GM19025 (cell line): Measurements from ENCODE around the gene SOX11.

ENCODE experiments used
- ATAC-seq: cut with Tn5 transposase; IDR thresholded peaks from one replicate; pipeline ENCODE4 v1.9.1; 2021; ENCODE audit warnings: mild to moderate bottlenecking, low read depth, moderate library complexity; ENCODE audit not compliant: unreplicated experiment

SOX11 gene

GRCh38 chr2:5691221-5691984 lies 781 bp upstream of the SOX11 start:
- no peak for ATAC-seq

DNA sequence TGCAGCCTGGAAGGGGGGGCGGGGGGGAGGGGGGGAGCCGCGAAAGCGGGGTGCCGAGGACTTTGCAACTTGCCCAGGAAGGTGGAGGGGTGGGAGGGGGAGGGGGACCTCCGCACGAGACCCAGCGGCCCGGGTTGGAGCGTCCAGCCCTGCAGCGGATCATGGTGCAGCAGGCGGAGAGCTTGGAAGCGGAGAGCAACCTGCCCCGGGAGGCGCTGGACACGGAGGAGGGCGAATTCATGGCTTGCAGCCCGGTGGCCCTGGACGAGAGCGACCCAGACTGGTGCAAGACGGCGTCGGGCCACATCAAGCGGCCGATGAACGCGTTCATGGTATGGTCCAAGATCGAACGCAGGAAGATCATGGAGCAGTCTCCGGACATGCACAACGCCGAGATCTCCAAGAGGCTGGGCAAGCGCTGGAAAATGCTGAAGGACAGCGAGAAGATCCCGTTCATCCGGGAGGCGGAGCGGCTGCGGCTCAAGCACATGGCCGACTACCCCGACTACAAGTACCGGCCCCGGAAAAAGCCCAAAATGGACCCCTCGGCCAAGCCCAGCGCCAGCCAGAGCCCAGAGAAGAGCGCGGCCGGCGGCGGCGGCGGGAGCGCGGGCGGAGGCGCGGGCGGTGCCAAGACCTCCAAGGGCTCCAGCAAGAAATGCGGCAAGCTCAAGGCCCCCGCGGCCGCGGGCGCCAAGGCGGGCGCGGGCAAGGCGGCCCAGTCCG lies 540 bp downstream of the SOX11 start:
- no peak for ATAC-seq

- ATAC-seq, result no peak
Measured at GRCh38 chr2:5693287-5694201, 1.4 kb downstream of the SOX11 start.

DNA sequence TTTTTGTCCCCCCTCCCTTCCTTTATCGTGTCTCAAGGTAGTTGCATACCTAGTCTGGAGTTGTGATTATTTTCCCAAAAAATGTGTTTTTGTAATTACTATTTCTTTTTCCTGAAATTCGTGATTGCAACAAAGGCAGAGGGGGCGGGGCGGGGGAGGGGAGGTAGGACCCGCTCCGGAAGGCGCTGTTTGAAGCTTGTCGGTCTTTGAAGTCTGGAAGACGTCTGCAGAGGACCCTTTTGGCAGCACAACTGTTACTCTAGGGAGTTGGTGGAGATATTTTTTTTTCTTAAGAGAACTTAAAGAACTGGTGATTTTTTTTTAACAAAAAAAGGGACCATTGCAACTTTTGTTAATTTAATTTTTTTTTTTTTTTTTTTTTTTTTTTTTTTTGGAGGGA lies 2.1 kb downstream of the SOX11 start:
- no peak for ATAC-seq

DNA sequence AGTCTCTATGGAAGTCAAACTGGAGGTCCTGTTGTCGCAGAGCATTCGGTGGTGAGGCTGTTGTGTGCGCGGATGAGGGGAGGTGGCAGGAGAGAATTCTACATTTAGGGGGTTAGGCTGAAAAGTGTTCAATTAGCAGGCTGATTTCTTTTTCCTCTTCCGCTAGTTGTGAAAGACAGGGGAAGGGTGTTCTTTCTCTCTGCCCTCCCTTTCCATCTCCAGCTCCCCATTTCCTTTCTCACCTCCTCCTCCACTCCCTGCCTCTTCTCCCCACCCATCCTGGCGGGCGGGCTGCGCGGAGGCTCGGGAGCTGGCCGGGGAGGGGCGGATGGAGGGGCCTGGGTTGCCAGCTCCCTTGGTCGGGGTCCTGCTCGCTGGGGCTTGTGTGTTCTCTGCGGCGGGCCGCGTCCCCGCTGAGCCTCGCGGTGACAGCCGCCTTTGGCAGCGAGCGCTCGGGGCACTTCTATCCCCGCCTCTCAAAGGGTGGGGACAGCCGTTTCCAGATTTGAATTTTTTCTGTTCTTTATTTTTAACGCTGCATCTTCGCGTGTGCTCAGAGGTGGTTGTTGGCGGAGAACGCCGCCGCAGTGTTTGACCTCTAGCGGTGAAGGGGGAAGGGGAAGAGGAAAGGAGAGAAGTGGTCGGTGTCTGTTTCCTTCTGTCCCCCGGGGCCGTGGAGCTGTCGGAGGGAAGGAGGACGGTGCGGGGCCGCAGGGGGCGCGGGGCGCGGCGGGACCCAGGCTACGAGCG lies 3.6 kb downstream of the SOX11 start:
- no peak for ATAC-seq

DNA sequence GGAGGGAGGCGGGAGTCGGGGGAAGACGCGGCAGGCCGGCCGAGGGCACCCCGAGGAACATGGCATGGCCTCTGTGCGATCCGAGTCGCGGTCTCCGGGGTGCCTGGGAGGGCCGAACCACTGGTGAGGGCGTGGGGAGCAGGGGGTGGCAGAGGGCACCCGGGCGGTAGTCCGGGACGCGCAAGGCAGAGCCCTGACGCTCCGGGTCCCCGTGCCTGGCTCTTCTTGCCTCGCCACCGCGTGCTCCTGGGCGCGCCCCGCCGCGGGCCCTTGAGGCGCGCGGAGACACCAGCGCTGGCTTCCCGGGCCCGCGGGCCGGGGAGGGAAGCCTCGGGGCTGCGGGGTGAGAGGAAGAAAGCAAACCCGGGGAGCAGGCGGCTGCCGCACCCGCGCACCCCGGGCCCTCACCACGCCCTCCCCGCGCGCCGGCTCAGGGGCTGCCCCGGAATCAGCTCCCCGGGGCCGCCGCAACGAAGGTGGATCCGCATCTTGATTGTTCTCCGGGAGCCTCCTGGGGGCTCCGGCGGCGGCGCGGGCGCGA lies 4.3 kb downstream of the SOX11 start:
- no peak for ATAC-seq

GRCh38 chr2:5696945-5697521 lies 4.8 kb downstream of the SOX11 start:
- no peak for ATAC-seq

- ATAC-seq, result no peak
Measured at GRCh38 chr2:5697562-5697961, 5.4 kb downstream of the SOX11 start.

- no peak for ATAC-seq
Measured at GRCh38 chr2:5698134-5698533, 6.0 kb downstream of the SOX11 start.

GRCh38 chr2:5699963-5700362 lies 7.8 kb downstream of the SOX11 start:
- ATAC-seq, result no peak

DNA sequence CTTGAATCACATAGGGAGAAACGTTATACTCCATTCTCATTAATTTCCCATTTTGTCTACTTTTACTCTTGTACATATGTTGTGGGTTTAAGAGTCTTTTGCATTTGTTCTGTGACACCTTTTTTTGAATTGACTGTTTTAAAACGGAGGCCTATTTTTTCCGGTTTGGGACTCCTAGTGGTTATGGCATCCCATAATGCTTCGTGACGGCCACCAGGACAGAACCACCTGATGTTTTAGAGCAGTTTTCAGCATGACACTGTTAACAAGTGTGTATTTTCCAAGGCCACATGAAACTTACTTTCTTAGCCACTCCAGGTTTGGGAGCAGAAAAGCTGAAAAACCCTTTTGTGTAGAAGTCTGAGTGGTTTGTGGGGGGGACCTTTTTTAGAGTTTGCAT lies 8.4 kb downstream of the SOX11 start:
- no peak for ATAC-seq

GRCh38 chr2:5701266-5701665 lies 9.1 kb downstream of the SOX11 start:
- ATAC-seq, result no peak

DNA sequence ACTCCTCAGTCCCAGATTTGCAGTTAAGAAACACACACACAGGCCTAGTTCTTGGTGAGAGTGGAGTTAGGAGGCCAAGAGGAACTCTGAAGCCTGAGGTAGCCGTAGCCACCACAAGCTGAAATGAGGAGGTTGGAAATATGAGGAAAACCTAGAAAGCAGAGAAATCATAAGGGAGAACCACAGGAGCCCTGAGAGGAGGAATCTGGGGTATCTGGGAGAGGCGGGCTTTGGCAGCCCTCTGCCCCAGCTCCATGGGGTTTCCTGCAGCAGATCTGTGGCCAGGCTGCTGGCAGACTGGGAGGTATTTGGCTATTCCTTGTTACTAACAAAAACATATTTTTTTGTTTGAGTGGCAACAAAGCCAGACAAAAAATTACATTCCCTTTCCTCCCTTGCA lies 11.0 kb downstream of the SOX11 start:
- ATAC-seq, result no peak

DNA sequence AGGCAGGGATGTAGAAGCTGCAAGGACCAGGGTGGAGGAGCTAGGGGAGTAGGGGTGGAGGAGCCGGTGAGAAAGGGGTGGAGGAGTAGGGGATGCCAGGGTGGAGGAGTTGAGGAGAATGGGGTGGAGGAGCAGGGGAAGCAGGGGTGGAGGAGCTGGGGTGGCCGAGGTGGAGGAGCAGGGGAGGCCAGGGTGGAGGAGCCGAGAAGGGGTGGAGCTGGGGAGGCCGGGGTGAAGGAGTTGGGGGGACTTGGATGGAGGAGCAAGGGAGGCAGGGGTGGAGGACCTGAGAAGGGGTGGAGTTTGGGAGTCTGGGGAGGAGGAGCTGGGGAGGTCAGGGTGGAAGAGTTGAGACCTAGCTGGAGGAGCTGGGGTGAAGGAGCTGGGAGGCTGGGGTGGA lies 13.3 kb downstream of the SOX11 start:
- no peak for ATAC-seq

GRCh38 chr2:5706717-5707455 lies 14.7 kb downstream of the SOX11 start:
- ATAC-seq, result no peak

- no peak for ATAC-seq
Measured at GRCh38 chr2:5710615-5711014, 18.4 kb downstream of the SOX11 start.

- ATAC-seq, result no peak
Measured at GRCh38 chr2:5713101-5713500, 20.9 kb downstream of the SOX11 start.

DNA sequence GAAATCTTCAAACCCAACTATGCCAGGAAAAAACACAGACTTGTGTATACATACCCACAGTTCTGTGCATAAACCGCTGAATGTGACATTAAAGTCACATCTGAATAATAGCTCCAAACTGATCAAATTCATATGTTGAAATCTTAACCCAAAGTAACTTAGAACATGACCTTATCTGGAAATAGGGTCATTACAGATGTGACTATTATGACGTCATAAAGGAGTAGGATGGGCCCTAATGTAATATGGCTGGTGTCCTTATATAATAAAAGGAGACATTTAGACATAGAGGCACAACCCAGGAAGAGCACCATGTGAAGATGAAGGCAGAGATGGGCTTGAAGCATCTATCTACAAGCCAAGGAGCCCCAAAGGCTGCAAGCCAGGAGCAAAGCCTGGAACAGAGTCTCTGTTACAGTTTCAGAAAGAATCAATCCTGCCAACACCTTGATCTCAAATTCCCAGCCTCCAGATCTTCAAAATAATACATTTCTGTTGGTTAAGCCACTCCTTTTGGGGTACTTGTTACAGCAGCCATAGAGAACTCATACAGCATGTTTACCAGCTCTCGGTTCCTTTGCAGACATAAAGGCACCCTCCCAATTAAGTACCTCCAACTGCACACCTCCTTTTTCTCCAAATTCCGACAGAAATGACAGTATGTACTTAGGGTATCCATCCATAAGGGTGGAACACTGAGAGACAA lies 27.6 kb downstream of the SOX11 start:
- ATAC-seq, result no peak

DNA sequence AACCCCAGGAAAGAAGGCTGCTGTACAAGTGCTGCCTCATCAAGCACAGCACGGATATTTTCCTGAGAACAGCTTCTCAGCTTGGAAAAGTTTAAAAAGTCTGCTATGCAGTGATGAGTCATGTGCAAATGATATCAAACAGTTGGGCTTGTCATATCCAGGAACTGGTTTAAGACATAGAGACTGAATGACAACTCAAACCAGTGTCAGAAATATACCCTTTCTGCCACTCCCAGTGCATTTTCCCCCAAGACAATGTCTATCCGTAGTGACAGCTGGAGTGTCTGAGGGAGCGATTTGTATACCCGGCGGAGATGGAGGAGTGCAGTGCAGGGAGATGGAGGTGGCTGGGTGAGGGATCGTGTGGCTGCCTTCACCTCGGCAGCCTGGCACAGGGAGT lies 28.2 kb downstream of the SOX11 start:
- no peak for ATAC-seq
